ENCODE measurements around the gene TMEM270.
"Not testable (repeated sequence)": the region's sequence is repeated elsewhere in the genome, so short reads cannot be mapped to it uniquely, and the experiment has no call there.

Gene TMEM270

DNA sequence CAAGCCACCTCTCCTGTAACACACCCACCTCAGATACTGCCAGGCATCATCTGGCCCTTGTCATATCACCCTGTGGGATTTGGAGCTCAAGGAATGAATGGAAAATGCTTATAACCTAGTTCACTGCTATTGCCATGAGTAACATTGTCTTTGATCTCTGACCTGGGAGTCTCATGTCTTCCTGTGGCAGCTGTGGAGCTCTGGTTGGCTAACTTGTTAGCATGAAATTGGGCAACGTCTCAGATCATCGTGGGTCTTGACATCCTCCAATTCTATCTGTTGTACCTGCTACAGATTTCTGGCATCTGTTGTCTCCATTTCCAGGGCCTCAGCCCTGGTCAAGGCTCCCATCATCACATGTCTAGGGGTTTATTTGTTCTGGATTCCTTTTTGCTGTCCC, 2.2 kb upstream of the TMEM270 start:
- DNase-seq (ENCODE audit: low read depth in 2 of 2) = no peak

DNA sequence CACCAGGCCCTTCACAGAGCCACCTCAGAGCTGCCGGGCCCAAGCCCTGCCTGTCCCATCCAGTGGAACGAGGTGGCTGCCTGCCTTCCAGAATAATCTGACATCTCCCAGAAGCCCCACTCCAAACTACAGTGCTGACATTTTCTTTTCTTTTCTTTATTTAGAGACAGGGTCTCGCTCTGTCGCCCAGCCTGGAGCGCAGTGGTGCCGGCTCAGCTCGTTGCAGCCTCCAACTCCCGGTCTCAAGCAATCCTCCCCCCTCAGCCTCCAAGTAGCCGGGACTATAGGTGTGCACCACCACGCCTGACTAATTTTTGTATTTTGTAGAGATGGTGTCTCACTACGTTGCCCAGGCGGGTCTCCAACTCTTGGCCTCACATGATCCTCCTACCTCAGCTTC, 346 bp downstream of the TMEM270 start:
- no peak for DNase-seq (ENCODE audit: low read depth in 2 of 2)

DNA sequence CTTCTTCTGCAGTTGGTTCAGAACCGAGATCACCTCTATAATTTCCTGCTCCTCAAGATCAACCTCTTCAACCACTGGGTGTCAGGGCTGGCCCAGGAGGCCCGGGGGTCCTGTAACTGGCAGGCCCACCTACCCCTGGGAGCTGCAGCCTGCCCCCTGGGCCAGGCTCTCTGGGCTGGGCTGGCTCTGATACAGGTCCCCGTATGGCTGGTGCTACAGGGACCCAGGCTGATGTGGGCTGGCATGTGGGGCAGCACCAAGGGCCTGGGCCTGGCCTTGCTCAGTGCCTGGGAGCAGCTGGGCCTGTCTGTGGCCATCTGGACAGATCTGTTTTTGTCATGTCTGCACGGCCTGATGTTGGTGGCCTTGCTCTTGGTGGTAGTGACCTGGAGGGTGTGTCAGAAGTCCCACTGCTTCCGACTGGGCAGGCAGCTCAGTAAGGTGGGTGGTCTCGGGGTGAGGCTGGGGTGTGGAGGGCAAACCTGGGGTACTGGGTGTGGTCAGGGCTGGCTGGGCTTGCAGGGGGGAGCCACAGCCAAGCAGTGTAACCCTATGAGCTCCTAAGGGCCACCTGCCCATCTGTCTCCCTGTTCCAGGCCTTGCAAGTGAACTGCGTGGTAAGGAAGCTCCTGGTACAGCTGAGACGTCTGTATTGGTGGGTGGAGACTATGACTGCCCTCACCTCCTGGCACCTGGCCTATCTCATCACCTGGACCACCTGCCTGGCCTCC, 4.2 kb downstream of the TMEM270 start:
- DNase-seq (ENCODE audit: low read depth in 2 of 2) = no peak

- DNase-seq (ENCODE audit: low read depth in 2 of 2) = no peak
Observed at GRCh38 chr7:73865738-73866445, 4.9 kb downstream of the TMEM270 start.

GRCh38 chr7:73866446-73866767, 5.4 kb downstream of the TMEM270 start:
- no peak for DNase-seq (ENCODE audit: low read depth in 2 of 2)

DNA sequence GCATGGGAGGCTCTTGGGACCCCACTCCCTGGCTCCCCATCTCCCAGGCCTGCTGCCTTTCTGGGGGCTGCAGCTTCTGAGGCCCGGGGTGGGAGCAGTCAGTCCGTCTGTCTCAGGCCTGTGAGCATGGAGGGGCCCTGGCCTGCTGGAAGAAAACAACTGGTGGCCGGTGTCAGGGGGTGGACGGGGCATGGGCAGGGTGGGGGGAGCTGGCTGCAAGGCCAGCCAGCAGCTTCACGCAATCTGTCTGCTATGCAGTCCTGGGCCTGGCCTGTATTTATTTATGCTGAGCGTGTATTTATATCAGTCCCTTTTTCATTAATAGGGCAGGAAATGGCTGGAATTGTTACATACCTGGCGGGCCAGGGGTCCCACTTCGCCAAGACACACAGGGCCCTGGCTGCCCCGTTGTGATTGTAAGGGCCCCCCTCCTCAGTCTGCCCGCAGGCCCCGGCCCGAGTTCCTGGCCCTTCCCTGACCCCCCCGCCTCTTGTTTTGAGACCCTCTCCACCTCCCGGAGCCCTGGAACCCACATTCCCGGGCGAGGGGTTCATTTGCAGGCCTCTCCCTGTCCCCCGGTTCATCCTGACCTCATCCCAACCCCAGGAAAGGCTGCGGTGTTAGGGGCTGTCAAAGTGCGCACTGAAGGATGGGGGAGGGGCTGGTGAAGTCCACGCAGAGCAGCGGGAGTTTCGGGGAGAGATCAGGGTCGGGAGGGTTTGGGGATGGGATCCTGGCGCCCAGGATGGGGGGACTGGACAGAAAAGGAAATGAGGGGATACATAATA, 8.2 kb downstream of the TMEM270 start:
- no peak for DNase-seq (ENCODE audit: low read depth in 2 of 2)

- no peak for DNase-seq (ENCODE audit: low read depth in 2 of 2)
Observed at GRCh38 chr7:73870041-73870492, 9.1 kb downstream of the TMEM270 start.

- DNase-seq (ENCODE audit: low read depth in 2 of 2) = no peak
Observed at GRCh38 chr7:73871163-73872011, 10.4 kb downstream of the TMEM270 start.

GRCh38 chr7:73872056-73872908, 11.3 kb downstream of the TMEM270 start:
- DNase-seq (ENCODE audit: low read depth in 2 of 2) = no peak

- no peak for DNase-seq (ENCODE audit: low read depth in 2 of 2)
Observed at GRCh38 chr7:73876361-73876760, 15.4 kb downstream of the TMEM270 start.

GRCh38 chr7:73876973-73877372, 16.0 kb downstream of the TMEM270 start:
- no peak for DNase-seq (ENCODE audit: low read depth in 2 of 2)

DNA sequence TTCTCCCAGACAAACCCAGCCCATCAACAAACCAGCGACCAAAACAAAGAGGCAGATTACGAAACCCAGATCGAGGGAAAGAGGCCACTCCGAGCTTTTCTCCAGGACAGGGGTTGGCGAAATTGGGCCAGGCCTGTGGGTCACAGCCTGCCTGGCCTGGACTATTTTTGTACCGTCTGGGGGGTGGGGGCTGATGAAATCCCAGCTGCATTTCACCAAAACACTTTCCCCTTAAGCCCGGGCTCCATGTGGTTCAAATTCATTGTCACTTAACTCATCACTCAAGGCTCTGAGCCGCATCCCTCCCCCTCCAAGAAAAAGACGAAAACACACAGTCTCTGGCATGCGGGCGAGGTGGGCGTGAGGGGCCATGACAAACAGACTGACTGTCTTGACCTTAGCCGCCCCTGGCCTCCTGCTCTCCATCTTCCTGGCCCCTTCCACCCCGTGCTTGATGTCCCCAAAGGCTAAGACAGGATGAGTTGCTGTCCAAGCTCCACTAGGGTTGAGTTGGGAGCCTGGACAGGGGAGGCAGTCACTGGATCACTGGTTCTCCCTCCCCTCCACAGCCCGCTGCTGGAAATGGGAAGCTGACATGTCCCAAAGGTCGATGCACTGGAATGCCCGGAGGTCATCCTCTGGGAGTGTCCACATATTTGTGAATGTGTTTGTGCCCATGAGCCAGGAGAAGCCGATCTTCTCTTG, 19.2 kb downstream of the TMEM270 start:
- no peak for DNase-seq (ENCODE audit: low read depth in 2 of 2)

GRCh38 chr7:73880755-73881328, 19.9 kb downstream of the TMEM270 start:
- no peak for DNase-seq (ENCODE audit: low read depth in 2 of 2)

- no peak for DNase-seq (ENCODE audit: low read depth in 2 of 2)
Observed at GRCh38 chr7:73881352-73882046, 20.5 kb downstream of the TMEM270 start.

- DNase-seq (ENCODE audit: low read depth in 2 of 2) = no peak
Observed at GRCh38 chr7:73882047-73882402, 21.1 kb downstream of the TMEM270 start.

GRCh38 chr7:73884867-73885422, 24.0 kb downstream of the TMEM270 start:
- not testable (repeated sequence) for DNase-seq (ENCODE audit: low read depth in 2 of 2)

DNA sequence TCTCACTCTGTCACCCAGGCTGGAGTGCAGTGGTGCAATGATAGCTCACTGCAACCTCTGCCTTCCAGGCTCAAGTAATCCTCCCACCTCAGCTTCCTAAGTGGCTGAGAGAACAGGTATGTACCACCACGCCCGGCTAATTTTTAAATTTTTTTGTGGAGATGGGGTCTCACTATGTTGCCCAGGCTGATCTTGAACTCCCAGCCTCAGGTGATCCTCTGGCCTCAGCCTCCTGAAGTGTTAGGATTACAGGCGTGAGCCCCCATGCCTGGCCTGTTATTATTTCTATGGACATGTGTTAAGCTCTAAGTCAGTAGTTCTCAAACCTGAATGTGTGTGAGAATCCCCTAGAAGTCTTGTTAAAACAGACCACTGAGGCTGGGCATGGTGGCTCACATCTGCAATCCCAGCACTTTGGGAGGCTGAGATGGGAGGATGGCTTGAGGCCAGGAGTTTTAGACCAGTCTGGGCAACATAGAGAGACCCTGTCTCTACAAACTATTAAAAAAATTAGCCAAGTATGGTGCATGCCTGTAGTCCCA, 24.5 kb downstream of the TMEM270 start:
- DNase-seq (ENCODE audit: low read depth in 2 of 2) = no peak

DNA sequence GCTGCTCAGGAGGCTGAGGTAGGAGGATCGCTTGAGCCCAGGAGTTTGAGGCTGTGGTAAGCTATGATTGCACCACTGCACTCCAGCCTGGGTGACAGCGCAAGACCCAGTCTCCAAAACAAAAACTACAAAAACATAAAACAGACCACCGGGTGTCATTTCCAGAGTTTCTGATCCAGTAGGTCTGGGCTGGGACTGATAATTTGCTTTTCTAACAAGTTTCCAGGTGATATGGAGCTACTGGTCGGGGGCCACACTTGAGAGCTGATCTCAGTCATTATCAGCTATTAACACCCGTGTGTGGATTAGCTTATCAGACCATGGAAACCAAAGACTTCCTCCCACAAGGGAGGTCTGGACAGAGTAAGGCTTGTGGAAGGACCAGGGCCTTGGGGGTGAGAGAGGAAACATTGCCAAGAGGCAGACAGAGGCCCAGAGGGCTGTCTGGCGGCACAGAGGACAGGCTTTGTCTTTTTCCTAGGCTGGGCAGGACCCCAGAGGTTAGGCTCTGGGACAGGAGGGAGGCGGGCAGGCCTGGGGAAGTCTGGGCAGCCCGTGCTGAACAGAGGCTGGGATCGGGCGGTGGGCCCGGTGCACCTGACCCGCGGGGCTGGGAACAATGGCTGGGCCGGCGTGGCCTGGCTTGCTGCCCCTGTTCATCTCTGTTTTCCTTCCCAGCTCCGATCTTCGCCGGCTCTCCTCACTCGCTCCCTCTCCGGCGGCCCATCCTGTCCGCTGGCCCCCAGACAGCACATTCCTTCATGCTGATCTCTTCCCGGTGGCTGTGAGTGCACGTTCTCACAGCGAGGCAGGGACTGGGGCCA, 25.2 kb downstream of the TMEM270 start:
- no peak for DNase-seq (ENCODE audit: low read depth in 2 of 2)

Measured in stimulated activated CD4-positive, alpha-beta T cell treated with anti-CD3 and anti-CD28 coated beads, Interleukin-1b, Interleukin-23, amount 100 ng/mL, for 1 hour (primary cell).